Activated CD8-positive, alpha-beta T cell treated with anti-CD3 and anti-CD28 coated beads, Interleukin-2, amount 10 ng/mL, durations not matched to agents 7 days and 5 days (primary cell): ENCODE measurements around the gene HSF5. TPM values are rescaled to one million over a fixed set of nuclear protein-coding genes. Genes with fewer than 3 reads are reported as not detected.

Source experiments
- ATAC-seq: fragments of 150-1000 bp; cut with Tn5 transposase; one replicate; pipeline ENCODE4 v1.10.0; 2021; ENCODE audit warnings: moderate library complexity
- CTCF ChIA-PET: fragments of 350-600 bp; sonication (Branson Sonifier 250); formaldehyde crosslinking; loops from one replicate; lab custom pipeline; 2021; ENCODE audit warnings: antibody characterized with exemption; lab: Charles Lee
- POLR2A ChIA-PET: fragments of 350-600 bp; sonication (Branson Sonifier 250); formaldehyde crosslinking; loops from one replicate; lab custom pipeline; 2021; ENCODE audit warnings: antibody characterized with exemption; lab: Charles Lee
- DNase-seq: peaks from one replicate; pipeline ENCODE4 v3.0.0-alpha.2; 2020
- H3K27ac Mint-ChIP-seq: one replicate; pipeline ENCODE4 v1.8.0; 2021; ENCODE audit warnings: mild to moderate bottlenecking, mixed read lengths
- H3K27me3 Mint-ChIP-seq: one replicate; pipeline ENCODE4 v1.8.0; 2021; ENCODE audit warnings: low read depth, mixed read lengths
- H3K36me3 Mint-ChIP-seq: one replicate; pipeline ENCODE4 v1.8.0; 2021; ENCODE audit warnings: low read depth, mixed read lengths
- H3K4me1 Mint-ChIP-seq: one replicate; pipeline ENCODE4 v1.8.0; 2021; ENCODE audit warnings: low read depth, mixed read lengths
- H3K4me3 Mint-ChIP-seq: one replicate; pipeline ENCODE4 v1.8.0; 2021; ENCODE audit warnings: mild to moderate bottlenecking, mixed read lengths
- H3K9me3 Mint-ChIP-seq: one replicate; pipeline ENCODE4 v1.8.0; 2022; ENCODE audit warnings: mixed read lengths; ENCODE audit not compliant: insufficient read depth
- total RNA-seq, 2 experiments: library from RNA; stranded (reverse); gene quantifications; one replicate each; pipeline ENCODE4 v1.2.3, GENCODE V29; 2021

The HSF5 gene
- total RNA-seq, 2 experiments from 2014 or later = 0.08 to 0.18 TPM

- no peaks in the 10 kb centered on the region for H3K27me3 Mint-ChIP-seq
- H3K27ac Mint-ChIP-seq = no peak overlapping the region
- peaks cover 16% of the 10 kb centered on the region for H3K4me1 Mint-ChIP-seq
- CTCF ChIA-PET = interaction anchor here (5.9 kb wide), 1 partner anchor 98 kb away, joined by 135 read pairs; no protein-coding TSS in a partner anchor
- H3K9me3 Mint-ChIP-seq = no peaks in the 10 kb centered on the region
- DNase-seq = no peak
- ATAC-seq = no peak
- H3K4me3 Mint-ChIP-seq = no peak overlapping the region
- H3K36me3 Mint-ChIP-seq = no peaks in the 10 kb centered on the region
- POLR2A ChIA-PET = interaction anchor here (1.0 to 1.7 kb wide), 4 partner anchors 41 to 76 kb away, joined by 3 to 8 read pairs (median 3); no protein-coding TSS in a partner anchor
These were observed 75.1 kb downstream of the HSF5 start for GRCh38 chr17:58412961-58413586.

- no peaks in the 10 kb centered on the region for H3K36me3 Mint-ChIP-seq
- H3K27me3 Mint-ChIP-seq = no peaks in the 10 kb centered on the region
- H3K4me1 Mint-ChIP-seq = peaks cover 7% of the 10 kb centered on the region
- H3K27ac Mint-ChIP-seq = no peak overlapping the region
- ATAC-seq (no peak), DNase-seq (no peak)
- no peaks in the 10 kb centered on the region for H3K9me3 Mint-ChIP-seq
- ChIA-PET POLR2A (interaction anchor here (1.0 to 1.4 kb wide), 2 partner anchors 40 to 65 kb away, joined by 3 read pairs; no protein-coding TSS in a partner anchor), CTCF (no interaction called here)
- no peak overlapping the region for H3K4me3 Mint-ChIP-seq
These were observed 76.0 kb downstream of the HSF5 start for GRCh38 chr17:58412064-58412703.

- no peaks in the 10 kb centered on the region for H3K9me3 Mint-ChIP-seq
- no peaks in the 10 kb centered on the region for H3K36me3 Mint-ChIP-seq
- POLR2A ChIA-PET = no interaction called here
These were observed 76.8 kb downstream of the HSF5 start for GRCh38 chr17:58411408-58411894.

GRCh38 chr17:58410714-58411407 is 77.3 kb downstream of the HSF5 start:
- H3K9me3 Mint-ChIP-seq = no peaks in the 10 kb centered on the region
- H3K4me3 Mint-ChIP-seq = no peak overlapping the region
- CTCF ChIA-PET = interaction anchor here (2.0 kb wide), 1 partner anchor 93 kb away, joined by 6 read pairs; no protein-coding TSS in a partner anchor
- H3K27me3 Mint-ChIP-seq = no peaks in the 10 kb centered on the region
- no peak overlapping the region for H3K27ac Mint-ChIP-seq
- ATAC-seq = no peak
- peaks cover 2% of the 10 kb centered on the region for H3K4me1 Mint-ChIP-seq
- no peaks in the 10 kb centered on the region for H3K36me3 Mint-ChIP-seq
- no peak for DNase-seq
- POLR2A ChIA-PET = no interaction called here

More at GRCh38 chr17:58411408-58411894, 76.8 kb downstream of the HSF5 start:
- H3K4me1 Mint-ChIP-seq = peaks cover 2% of the 10 kb centered on the region
- no peaks in the 10 kb centered on the region for H3K27me3 Mint-ChIP-seq
- DNase-seq = no peak
- no peak for ATAC-seq
- H3K27ac Mint-ChIP-seq = no peak overlapping the region
- CTCF ChIA-PET = interaction anchor here (2.0 kb wide), 1 partner anchor 94 kb away, joined by 6 read pairs; no protein-coding TSS in a partner anchor
- no peak overlapping the region for H3K4me3 Mint-ChIP-seq

GRCh38 chr17:58409432-58409831 is 78.8 kb downstream of the HSF5 start:
- peaks cover 2% of the 10 kb centered on the region for H3K4me1 Mint-ChIP-seq
- no peak for ATAC-seq
- no peaks in the 10 kb centered on the region for H3K36me3 Mint-ChIP-seq
- no peak overlapping the region for H3K4me3 Mint-ChIP-seq
- POLR2A ChIA-PET = no interaction called here
- CTCF ChIA-PET = interaction anchor here (2.0 kb wide), 1 partner anchor 92 kb away, joined by 6 read pairs; no protein-coding TSS in a partner anchor
- no peak for DNase-seq
- no peaks in the 10 kb centered on the region for H3K27me3 Mint-ChIP-seq
- H3K27ac Mint-ChIP-seq = no peak overlapping the region
- H3K9me3 Mint-ChIP-seq = no peaks in the 10 kb centered on the region

GRCh38 chr17:58403311-58403710 is 84.9 kb downstream of the HSF5 start:
- no peak overlapping the region for H3K4me3 Mint-ChIP-seq
- ATAC-seq (no peak), DNase-seq (no peak)
- H3K36me3 Mint-ChIP-seq = no peaks in the 10 kb centered on the region
- no peaks in the 10 kb centered on the region for H3K9me3 Mint-ChIP-seq
- CTCF ChIA-PET = no interaction called here
- POLR2A ChIA-PET = no interaction called here
- peaks cover 2% of the 10 kb centered on the region for H3K27me3 Mint-ChIP-seq
- peaks cover 20% of the 10 kb centered on the region for H3K4me1 Mint-ChIP-seq
- no peak overlapping the region for H3K27ac Mint-ChIP-seq

- Mint-ChIP-seq H3K27ac (no peak overlapping the region), H3K36me3 (no peaks in the 10 kb centered on the region), H3K4me1 (peaks cover 20% of the 10 kb centered on the region), H3K27me3 (peaks cover 2% of the 10 kb centered on the region), H3K9me3 (no peaks in the 10 kb centered on the region), H3K4me3 (no peak overlapping the region)
- ChIA-PET CTCF (interaction anchor here (1.4 kb wide), 1 partner anchor 15 kb away, joined by 5 read pairs; the partner anchor contains the start of gene RNF43), POLR2A (interaction anchor here (0.6 kb wide), 1 partner anchor 11 kb away, joined by 3 read pairs; no protein-coding TSS in a partner anchor)
- ATAC-seq (no peak), DNase-seq (no peak)
These were observed 85.5 kb downstream of the HSF5 start for GRCh38 chr17:58402679-58403078.

GRCh38 chr17:58402047-58402446 is 86.2 kb downstream of the HSF5 start:
- POLR2A ChIA-PET = interaction anchor here (0.6 kb wide), 1 partner anchor 12 kb away, joined by 3 read pairs; no protein-coding TSS in a partner anchor
- DNase-seq (peak; percentile 42), ATAC-seq (peak; percentile 90)
- H3K9me3 Mint-ChIP-seq = no peaks in the 10 kb centered on the region
- peaks cover 2% of the 10 kb centered on the region for H3K27me3 Mint-ChIP-seq
- CTCF ChIA-PET = interaction anchor here (1.4 kb wide), 1 partner anchor 15 kb away, joined by 5 read pairs; the partner anchor contains the start of gene RNF43
- H3K4me3 Mint-ChIP-seq = no peak overlapping the region
- peaks cover 20% of the 10 kb centered on the region for H3K4me1 Mint-ChIP-seq
- H3K36me3 Mint-ChIP-seq = no peaks in the 10 kb centered on the region
- no peak overlapping the region for H3K27ac Mint-ChIP-seq

- CTCF ChIA-PET = interaction anchor here (1.4 kb wide), 2 partner anchors 16 to 84 kb away, joined by 4 to 5 read pairs; partner anchors contain the start of gene RNF43
- Mint-ChIP-seq H3K9me3 (no peaks in the 10 kb centered on the region), H3K36me3 (no peaks in the 10 kb centered on the region), H3K4me3 (no peak overlapping the region), H3K4me1 (peaks cover 20% of the 10 kb centered on the region), H3K27me3 (peaks cover 2% of the 10 kb centered on the region), H3K27ac (no peak overlapping the region)
- ATAC-seq (no peak), DNase-seq (no peak)
- POLR2A ChIA-PET = no interaction called here
These were observed 86.9 kb downstream of the HSF5 start for GRCh38 chr17:58401287-58401686.

GRCh38 chr17:58400826-58401225 is 87.4 kb downstream of the HSF5 start:
- H3K27ac Mint-ChIP-seq = no peak overlapping the region
- ChIA-PET POLR2A (no interaction called here), CTCF (interaction anchor here (0.8 to 1.4 kb wide), 3 partner anchors 17 to 201 kb away, joined by 4 read pairs; partner anchors contain the start of gene RNF43)

GRCh38 chr17:58399974-58400373 is 88.2 kb downstream of the HSF5 start:
- no peak for ATAC-seq
- H3K9me3 Mint-ChIP-seq = no peaks in the 10 kb centered on the region
- H3K27me3 Mint-ChIP-seq = peaks cover 2% of the 10 kb centered on the region
- ChIA-PET CTCF (interaction anchor here (0.8 to 1.4 kb wide), 3 partner anchors 17 to 200 kb away, joined by 4 read pairs; partner anchors contain the start of gene RNF43), POLR2A (interaction anchor here (0.6 kb wide), 1 partner anchor 16 kb away, joined by 3 read pairs; no protein-coding TSS in a partner anchor)
- H3K36me3 Mint-ChIP-seq = no peaks in the 10 kb centered on the region
- no peak overlapping the region for H3K27ac Mint-ChIP-seq
- H3K4me1 Mint-ChIP-seq = peaks cover 20% of the 10 kb centered on the region
- DNase-seq = no peak
- H3K4me3 Mint-ChIP-seq = no peak overlapping the region

More at GRCh38 chr17:58400826-58401225, 87.4 kb downstream of the HSF5 start:
- Mint-ChIP-seq H3K9me3 (no peaks in the 10 kb centered on the region), H3K4me3 (no peak overlapping the region), H3K4me1 (peaks cover 20% of the 10 kb centered on the region), H3K36me3 (no peaks in the 10 kb centered on the region), H3K27me3 (peaks cover 2% of the 10 kb centered on the region)
- no peak for DNase-seq
- no peak for ATAC-seq
